IMR-90 (cell line): Measurements from ENCODE around the gene CASP9. TPM values are rescaled to one million over a fixed set of nuclear protein-coding genes. Genes with fewer than 3 reads are reported as not detected.

Source experiments
- ATAC-seq: fragments of 200-7000 bp; cut with Tn5 transposase; 2 replicates; pipeline ENCODE4 v1.9.1; 2020; ENCODE audit warnings: low read depth, mild to moderate bottlenecking, moderate library complexity
- BruUV-seq: library from RNA; stranded (reverse); fragments of 400-500 nt; replicated peaks from 2 replicates; lab custom pipeline; 2021; lab: Mats Ljungman, UMichigan
- CTCF ChIA-PET: fragments of 300-600 bp; formaldehyde crosslinking; extraction: SDS; loops from one replicate; lab custom pipeline; 2021; ENCODE audit warnings: antibody characterized with exemption; lab: Yijun Ruan, JAX
- POLR2A ChIA-PET: fragments of 300-600 bp; sonication (Branson Sonifier 250); formaldehyde crosslinking; loops from one replicate; lab custom pipeline; 2022; ENCODE audit warnings: antibody characterized with exemption; ENCODE audit not compliant: unreplicated experiment; lab: Charles Lee
- DNase-seq: peaks from one replicate; pipeline ENCODE4 v3.0.0; 2013
- H2AFZ ChIP-seq: replicated peaks from 2 replicates; pipeline ENCODE3; 2013; ENCODE audit warnings: low read length, mild to moderate bottlenecking; ENCODE audit not compliant: poor library complexity
- H2AK5ac ChIP-seq: 2 replicates; pipeline ENCODE4 v1.6.1; 2013; ENCODE audit warnings: low read depth, low read length, inconsistent platforms
- H2AK9ac ChIP-seq: replicated peaks from 2 replicates; pipeline ENCODE3; 2013; ENCODE audit warnings: mild to moderate bottlenecking, low read depth, low read length, moderate library complexity; ENCODE audit not compliant: poor library complexity
- H2BK120ac ChIP-seq: 2 replicates; pipeline ENCODE4 v1.6.1; 2013; ENCODE audit warnings: low read depth, low read length, inconsistent platforms
- H2BK15ac ChIP-seq: 3 replicates; pipeline ENCODE4 v1.6.1; 2013; ENCODE audit warnings: low read depth, low read length, inconsistent platforms
- H2BK20ac ChIP-seq: 2 replicates; pipeline ENCODE4 v1.6.1; 2013; ENCODE audit warnings: low read depth, mild to moderate bottlenecking, inconsistent platforms, low read length, moderate library complexity
- H2BK5ac ChIP-seq: 2 replicates; pipeline ENCODE4 v1.6.1; 2013; ENCODE audit warnings: mild to moderate bottlenecking, low read depth, low read length, inconsistent platforms; ENCODE audit not compliant: poor library complexity, severe bottlenecking
- H3K14ac ChIP-seq: replicated peaks from 2 replicates; pipeline ENCODE4 v1.6.1; 2013; ENCODE audit warnings: low read depth, low read length, inconsistent platforms
- H3K18ac ChIP-seq: 2 replicates; pipeline ENCODE4 v1.6.1; 2013; ENCODE audit warnings: low read depth, low read length, control low read depth
- H3K23ac ChIP-seq: 2 replicates; pipeline ENCODE4 v1.6.1; 2013; ENCODE audit warnings: low read depth, low read length, inconsistent platforms
- H3K27ac ChIP-seq: 2 replicates; pipeline ENCODE4 v1.5.1; 2013; ENCODE audit warnings: mild to moderate bottlenecking, control low read depth, low read length; ENCODE audit not compliant: insufficient read depth
- H3K27me3 ChIP-seq: 2 replicates; pipeline ENCODE4 v1.6.1; 2013; ENCODE audit warnings: low read length; ENCODE audit not compliant: control insufficient read depth, insufficient read depth
- H3K36me3 ChIP-seq: 2 replicates; pipeline ENCODE4 v1.6.1; 2013; ENCODE audit warnings: low read length, mixed read lengths; ENCODE audit not compliant: control insufficient read depth, insufficient read depth
- H3K4ac ChIP-seq: 2 replicates; pipeline ENCODE4 v1.6.1; 2013; ENCODE audit warnings: low read depth, low read length, inconsistent platforms
- H3K4me1 ChIP-seq: 2 replicates; pipeline ENCODE4 v1.6.1; 2013; ENCODE audit warnings: low read length, mixed read lengths; ENCODE audit not compliant: control insufficient read depth, insufficient read depth
- H3K4me2 ChIP-seq: 2 replicates; pipeline ENCODE4 v1.6.1; 2013; ENCODE audit warnings: low read depth, mild to moderate bottlenecking, control low read depth, low read length, moderate library complexity
- H3K4me3 ChIP-seq: 2 replicates; pipeline ENCODE4 v1.5.1; 2013; ENCODE audit warnings: low read depth, mild to moderate bottlenecking, control low read depth, low read length, moderate library complexity; ENCODE audit not compliant: insufficient read depth
- H3K56ac ChIP-seq: 2 replicates; pipeline ENCODE4 v1.6.1; 2013; ENCODE audit warnings: low read length, inconsistent platforms; ENCODE audit not compliant: insufficient read depth; ENCODE audit errors: extremely low read depth
- H3K79me1 ChIP-seq, 2 experiments: 2 replicates each; pipeline ENCODE4 v1.6.1; 2013; ENCODE audit warnings: low read length in 2 of 2, inconsistent platforms in 1 of 2, low read depth in 1 of 2
- H3K9ac ChIP-seq: 2 replicates; pipeline ENCODE4 v1.6.1; 2013; ENCODE audit warnings: low read depth, low read length, control low read depth
- H3K9me1 ChIP-seq: 2 replicates; pipeline ENCODE4 v1.6.1; 2013; ENCODE audit warnings: low read length, inconsistent platforms; ENCODE audit not compliant: insufficient read depth
- H3K9me3 ChIP-seq: 2 replicates; pipeline ENCODE4 v1.6.1; 2013; ENCODE audit warnings: low read length; ENCODE audit not compliant: control insufficient read depth, insufficient read depth
- H4K20me1 ChIP-seq: 2 replicates; pipeline ENCODE4 v1.6.1; 2013; ENCODE audit warnings: low read length, inconsistent platforms; ENCODE audit not compliant: insufficient read depth
- H4K5ac ChIP-seq: 2 replicates; pipeline ENCODE4 v1.6.1; 2013; ENCODE audit warnings: mild to moderate bottlenecking, low read depth, low read length, control low read depth
- H4K8ac ChIP-seq, 2 experiments: 2 replicates each; pipeline ENCODE4 v1.6.1; 2013; ENCODE audit warnings: low read depth in 2 of 2, low read length in 2 of 2, control low read depth in 1 of 2, inconsistent platforms in 1 of 2
- H4K91ac ChIP-seq: 2 replicates; pipeline ENCODE4 v1.6.1; 2013; ENCODE audit warnings: low read depth, low read length, inconsistent platforms; ENCODE audit not compliant: insufficient read depth
- BHLHE40 ChIP-seq: fragments of 150-350 bp; IDR thresholded peaks from 2 replicates; pipeline ENCODE4 v1.6.1; 2016; ENCODE audit warnings: mild to moderate bottlenecking, low read depth, low read length
- CEBPB ChIP-seq: IDR thresholded peaks from 2 replicates; pipeline ENCODE4 v1.6.1; 2012; ENCODE audit warnings: low read depth, low read length, improper control_type of control experiment
- CHD1 ChIP-seq: IDR thresholded peaks from 2 replicates; pipeline ENCODE4 v1.6.1; 2012; ENCODE audit warnings: low read depth, low read length, improper control_type of control experiment
- CTCF ChIP-seq: conservative IDR thresholded peaks from 2 replicates; pipeline ENCODE4 v1.5.1; 2012; ENCODE audit warnings: mild to moderate bottlenecking, low read depth, low read length, improper control_type of control experiment
- ELK1 ChIP-seq: fragments of 150-350 bp; IDR thresholded peaks from 2 replicates; pipeline ENCODE4 v1.6.1; 2016; ENCODE audit warnings: low read depth, mild to moderate bottlenecking, low read length, moderate library complexity, borderline replicate concordance
- FOS ChIP-seq: fragments of 150-350 bp; IDR thresholded peaks from 2 replicates; pipeline ENCODE4 v1.6.1; 2016; ENCODE audit warnings: low read depth, low read length
- MAFK ChIP-seq: IDR thresholded peaks from 2 replicates; pipeline ENCODE4 v1.6.1; 2012; ENCODE audit warnings: low read depth, low read length, improper control_type of control experiment
- MAZ ChIP-seq: IDR thresholded peaks from 2 replicates; pipeline ENCODE4 v1.6.1; 2012; ENCODE audit warnings: low read depth, mild to moderate bottlenecking, low read length, improper control_type of control experiment, moderate library complexity, borderline replicate concordance
- MXI1 ChIP-seq: IDR thresholded peaks from 2 replicates; pipeline ENCODE4 v1.6.1; 2012; ENCODE audit warnings: low read depth, mild to moderate bottlenecking, low read length, moderate library complexity, borderline replicate concordance
- NFE2L2 ChIP-seq: fragments of 150-350 bp; IDR thresholded peaks from 2 replicates; pipeline ENCODE4 v1.6.1; 2016; ENCODE audit warnings: low read depth, mild to moderate bottlenecking, low read length
- POLR2A ChIP-seq: IDR thresholded peaks from 2 replicates; pipeline ENCODE4 v1.6.1; 2012; ENCODE audit warnings: mild to moderate bottlenecking, low read depth, low read length
- RAD21 ChIP-seq: IDR thresholded peaks from 2 replicates; pipeline ENCODE4 v1.6.1; 2012; ENCODE audit warnings: low read length, improper control_type of control experiment
- RCOR1 ChIP-seq: IDR thresholded peaks from 2 replicates; pipeline ENCODE4 v1.6.1; 2012; ENCODE audit warnings: mild to moderate bottlenecking, low read length, improper control_type of control experiment; ENCODE audit not compliant: insufficient replicate concordance
- RFX5 ChIP-seq: IDR thresholded peaks from 2 replicates; pipeline ENCODE4 v1.8.0; 2012; ENCODE audit warnings: low read depth, mild to moderate bottlenecking, low read length, moderate library complexity
- SMC3 ChIP-seq: fragments of 150-350 bp; IDR thresholded peaks from 2 replicates; pipeline ENCODE4 v1.6.1; 2016; ENCODE audit warnings: low read depth, mild to moderate bottlenecking, antibody characterized with exemption, low read length, moderate library complexity
- USF2 ChIP-seq: fragments of 150-350 bp; IDR thresholded peaks from 2 replicates; pipeline ENCODE4 v1.6.1; 2017; ENCODE audit warnings: mild to moderate bottlenecking, antibody characterized with exemption, low read length, low read depth
- WGBS, 2 experiments: methylation state at CpG; one replicate each; pipeline versions ENCODE4 v1.1.5 to v1.1.7; 2013; ENCODE audit warnings: missing lambda C conversion rate in 2 of 2; ENCODE audit not compliant: insufficient read length in 1 of 2; ENCODE audit errors: extremely low coverage in 2 of 2; 5-methylcytosine and 5-hydroxymethylcytosine counted together
- dilution Hi-C: fragments of 300-500 bp; cut with HindIII; formaldehyde crosslinking; loops from one replicate; pipeline ENCODE4 v1.14.3; 2018; ENCODE audit warnings: low sequenced_read_pairs; ENCODE audit not compliant: unreplicated experiment
- in situ Hi-C: fragments of 300-500 bp; cut with MboI; formaldehyde crosslinking; loops from 3 replicates; pipeline ENCODE4 v1.14.3; 2019; ENCODE audit warnings: low sequenced_read_pairs, inconsistent platforms, mixed read lengths
- intact Hi-C: fragments of 100-400 bp; cut with micrococcal nuclease; formaldehyde crosslinking; loops from 2 replicates; pipeline ENCODE4 v1.10.0; 2022
- polyA plus RNA-seq, 3 experiments: library from polyadenylated mRNA; depleted of rRNA; stranded (reverse); fragments of >200 nt; gene quantifications; 2 replicates each; pipeline ENCODE4 v1.2.3, GENCODE V29; 2012; ENCODE audit warnings: low replicate concordance in 1 of 3
- total RNA-seq: library from RNA; depleted of rRNA; stranded (reverse); fragments of >200 nt; gene quantifications from 2 replicates; pipeline ENCODE4 v1.2.3, GENCODE V29; 2012

CASP9 gene
- total and polyA plus RNA-seq, 2 of the 4 experiments (the other 2 are of a cell fraction) = 7.0 to 8.3 TPM

GRCh38 chr1:15550573-15550972, 26.6 kb upstream of the CASP9 start:
- ChIA-PET POLR2A (no interaction called here), CTCF (no interaction called here)
- BruUV-seq = no TSS peak
- no peak overlapping the region for H4K91ac ChIP-seq
- DNase-seq (no peak), ATAC-seq (no peak)
- H2AK5ac ChIP-seq = no peak overlapping the region
- no peaks in the 10 kb centered on the region; the same call in 1 of the 2 replicates for H4K20me1 ChIP-seq
- no peak overlapping the region for H3K27ac ChIP-seq
- peaks cover 0 to 3% of the 10 kb centered on the region in 2 experiments; a peak in 1 of 4 replicates for H3K79me1 ChIP-seq
- no peak overlapping the region for H2BK5ac ChIP-seq
- H3K36me3 ChIP-seq = peaks cover 14% of the 10 kb centered on the region
- 100% methylated on average over 1 of the region's 6 CpGs; no CpG with 5 or more reads in 1 of the 2 experiments for WGBS, 2 experiments
- H3K56ac ChIP-seq = no peak overlapping the region
- H3K9ac ChIP-seq = no peak overlapping the region
- H3K9me3 ChIP-seq = no peaks in the 10 kb centered on the region
- no peak overlapping the region for H2AFZ ChIP-seq
- H2AK9ac ChIP-seq = no peak overlapping the region
- no peak overlapping the region for H3K23ac ChIP-seq
- H3K9me1 ChIP-seq = peaks cover 3% of the 10 kb centered on the region
- H3K4ac ChIP-seq = no peak overlapping the region
- no peak overlapping the region for H2BK15ac ChIP-seq
- no peak overlapping the region for H3K4me2 ChIP-seq
- no peaks in the 10 kb centered on the region for H3K4me1 ChIP-seq
- in situ Hi-C loops = no loop called here
- no peak overlapping the region for H2BK120ac ChIP-seq
- no peak overlapping the region for H4K8ac ChIP-seq
- no peak overlapping the region for H2BK20ac ChIP-seq
- H3K14ac ChIP-seq = no peak overlapping the region
- intact Hi-C loops = no loop called here
- dilution Hi-C loops = no loop called here
- H4K5ac ChIP-seq = no peak overlapping the region
- H3K27me3 ChIP-seq = no peaks in the 10 kb centered on the region
- TF ChIP-seq FOS (no peak), BHLHE40 (no peak), POLR2A (no peak), USF2 (no peak), MAZ (no peak), RCOR1 (no peak), MAFK (no peak), CHD1 (no peak), MXI1 (no peak), ELK1 (no peak), CTCF (no peak), SMC3 (no peak), RAD21 (no peak), NFE2L2 (no peak), CEBPB (no peak), RFX5 (no peak)
- H3K4me3 ChIP-seq = no peak overlapping the region
- H3K18ac ChIP-seq = no peak overlapping the region
